Measurements from ENCODE around the gene TERC.
A peak's percentile ranks its signal among the peaks of the same experiment; 100 is the strongest.
"Not testable (repeated sequence)": the region's sequence is repeated elsewhere in the genome, so short reads cannot be mapped to it uniquely, and the experiment has no call there.

TERC gene

GRCh38 chr3:169771497-169772304 lies 6.8 kb upstream of the TERC start:
- peak; percentile 89 for DNase-seq

- DNase-seq: peak; percentile 48
Observed at GRCh38 chr3:169769287-169770181, 4.7 kb upstream of the TERC start, which contains the start of gene ACTRT3. Gene ACTRT3, minus strand, starts transcription at chr3:169769561. Its CDS starts 41 bp downstream, at chr3:169769520.

DNA sequence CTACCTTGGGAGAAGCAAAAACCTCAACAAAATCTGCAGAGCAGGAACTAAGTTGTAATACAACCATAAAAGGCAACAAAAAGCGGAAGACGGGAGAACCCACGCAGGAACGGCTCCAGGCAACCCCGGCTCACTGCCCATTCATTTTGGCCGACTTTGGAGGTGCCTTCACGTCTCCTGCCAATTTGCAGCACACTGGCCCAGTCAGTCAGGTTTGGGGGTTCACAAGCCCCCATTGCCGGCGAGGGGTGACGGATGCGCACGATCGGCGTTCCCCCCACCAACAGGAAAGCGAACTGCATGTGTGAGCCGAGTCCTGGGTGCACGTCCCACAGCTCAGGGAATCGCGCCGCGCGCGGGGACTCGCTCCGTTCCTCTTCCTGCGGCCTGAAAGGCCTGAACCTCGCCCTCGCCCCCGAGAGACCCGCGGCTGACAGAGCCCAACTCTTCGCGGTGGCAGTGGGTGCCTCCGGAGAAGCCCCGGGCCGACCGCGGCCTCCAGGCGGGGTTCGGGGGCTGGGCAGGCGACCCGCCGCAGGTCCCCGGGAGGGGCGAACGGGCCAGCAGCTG lies 463 bp downstream of the TERC start:
- peak; percentile 8 for DNase-seq

DNA sequence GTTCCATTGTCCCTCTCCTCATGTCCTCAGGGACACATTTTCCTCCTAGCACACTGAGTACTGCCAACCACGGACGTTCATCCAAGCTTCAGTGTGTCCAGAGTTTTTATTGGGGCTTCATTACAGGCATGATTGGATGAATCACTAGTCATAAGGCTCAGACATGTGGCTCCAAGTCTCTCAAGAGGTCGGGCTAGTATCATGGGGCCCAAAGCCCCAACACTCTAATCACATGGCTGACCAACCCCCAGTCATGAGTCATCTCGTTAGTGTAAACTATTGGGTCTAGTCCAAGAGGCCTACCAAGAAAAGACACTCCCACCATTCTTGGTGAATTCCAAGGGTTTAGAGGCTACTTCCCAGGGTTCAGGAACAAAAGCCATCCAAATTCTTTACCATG lies 4.4 kb downstream of the TERC start:
- DNase-seq: no peak

GRCh38 chr3:169759256-169759655 lies 5.6 kb downstream of the TERC start:
- no peak for DNase-seq

- DNase-seq: no peak
Observed at GRCh38 chr3:169758359-169758994, 6.4 kb downstream of the TERC start.

- no peak for DNase-seq
Observed at GRCh38 chr3:169755488-169755887, 9.4 kb downstream of the TERC start.

GRCh38 chr3:169754711-169755110 lies 10.1 kb downstream of the TERC start:
- no peak for DNase-seq

DNA sequence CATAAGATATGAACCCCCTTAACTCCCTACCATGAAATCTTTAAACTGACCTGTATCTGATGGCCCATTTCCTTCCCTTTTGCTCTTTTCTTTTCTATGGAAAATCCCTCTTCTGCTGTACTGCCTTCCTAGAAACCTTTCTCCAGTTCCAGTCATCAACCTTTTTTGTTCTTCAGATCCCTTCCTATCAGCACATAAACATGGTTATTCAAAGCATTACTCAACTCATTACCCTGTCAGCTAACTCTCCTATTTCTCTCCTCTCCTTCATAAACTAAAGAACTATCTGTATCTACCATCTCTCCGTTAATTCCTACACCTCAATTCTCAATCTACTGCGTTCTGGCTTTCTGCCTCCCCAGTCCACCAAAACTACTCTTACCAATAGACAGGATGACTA lies 13.0 kb downstream of the TERC start:
- DNase-seq: no peak

GRCh38 chr3:169750665-169751064 lies 14.2 kb downstream of the TERC start:
- no peak for DNase-seq

DNA sequence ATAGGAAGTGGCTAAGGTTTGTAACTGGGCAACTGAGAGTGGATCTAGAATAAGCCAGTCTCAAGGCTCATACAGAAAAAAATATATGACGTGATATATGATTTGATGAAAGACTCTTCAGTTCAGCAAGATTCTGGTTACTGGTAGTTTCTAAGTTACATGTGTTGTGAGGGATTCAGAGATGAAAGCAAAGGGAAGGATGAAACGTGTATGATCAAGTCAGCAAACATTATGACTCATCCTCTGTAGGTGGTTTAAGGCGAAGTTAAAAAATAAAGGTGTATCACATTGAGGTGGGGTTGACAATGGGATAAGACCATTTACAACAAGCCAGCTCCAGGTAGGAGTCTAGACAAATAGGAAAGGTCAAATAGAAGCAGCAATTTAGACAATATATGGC lies 16.2 kb downstream of the TERC start:
- no peak for DNase-seq

DNA sequence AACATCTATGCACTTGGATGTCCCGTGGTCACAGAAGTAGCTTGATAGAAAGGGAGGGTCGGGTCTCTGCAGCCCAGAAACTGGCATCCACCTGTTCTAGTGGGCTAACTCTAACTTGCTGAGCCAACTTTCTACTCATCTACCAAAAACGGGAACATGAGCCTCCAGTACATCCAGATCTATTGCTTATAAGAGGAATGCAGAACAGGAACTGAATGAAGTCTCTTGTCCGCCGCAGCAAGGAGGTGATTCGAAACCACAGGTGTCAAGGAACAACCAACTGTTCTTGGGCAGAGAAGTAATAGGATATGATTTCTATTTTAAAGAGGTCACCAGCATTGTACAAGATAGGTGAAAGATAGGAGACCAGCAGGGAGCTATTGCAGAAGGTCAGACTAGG lies 17.9 kb downstream of the TERC start:
- DNase-seq: no peak

GRCh38 chr3:169744366-169745054 lies 20.4 kb downstream of the TERC start:
- peak; percentile 42 for DNase-seq

GRCh38 chr3:169739067-169739466 lies 25.8 kb downstream of the TERC start:
- DNase-seq: no peak

GRCh38 chr3:169731857-169732256 lies 33.0 kb downstream of the TERC start:
- DNase-seq: not testable (repeated sequence)

DNA sequence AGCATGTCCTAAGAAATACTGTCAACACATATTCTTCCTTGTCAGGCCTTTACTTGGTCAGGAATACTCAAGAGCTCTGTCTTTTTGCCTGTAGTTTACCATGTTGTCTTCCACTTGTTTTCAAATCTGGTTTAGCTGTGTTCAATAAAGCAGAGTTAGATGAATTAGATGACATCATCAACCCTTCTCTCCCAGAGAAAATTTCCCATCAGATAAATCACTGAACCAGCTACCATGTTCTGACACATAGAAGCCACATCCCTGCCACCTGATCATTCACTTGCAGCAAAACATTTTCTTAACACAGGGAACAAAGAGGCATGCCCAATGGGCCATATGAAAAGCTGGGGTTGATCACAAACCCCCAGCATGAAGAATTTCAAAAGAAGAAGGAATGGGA lies 42.1 kb downstream of the TERC start:
- DNase-seq: no peak

DNA sequence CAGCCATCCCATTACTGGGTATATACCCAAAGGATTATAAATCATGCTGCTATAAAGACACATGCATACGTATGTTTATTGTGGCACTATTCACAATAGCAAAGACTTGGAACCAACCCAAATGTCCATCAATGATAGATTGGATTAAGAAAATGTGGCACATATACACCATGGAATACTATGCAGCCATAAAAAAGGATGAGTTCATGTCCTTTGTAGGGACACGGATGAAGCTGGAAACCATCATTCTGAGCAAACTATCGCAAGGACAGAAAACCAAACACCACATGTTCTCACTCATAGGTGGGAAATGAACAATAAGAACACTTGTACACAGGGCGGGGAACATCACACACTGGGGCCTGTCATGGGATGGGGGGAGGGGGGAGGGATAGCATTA lies 46.4 kb downstream of the TERC start:
- DNase-seq: not testable (repeated sequence)
